HG03139 (cell line): Measurements from ENCODE around the gene FGF14.

ENCODE experiments used
- ATAC-seq: cut with Tn5 transposase; IDR thresholded peaks from one replicate; pipeline ENCODE4 v1.9.1; 2021; ENCODE audit not compliant: unreplicated experiment

FGF14 gene

GRCh38 chr13:102401766-102402165, at the start of gene FGF14:
Gene FGF14 (minus strand): TSS chr13:102402048.
- ATAC-seq: no peak

GRCh38 chr13:102443249-102443648, 41.4 kb upstream of the FGF14 start:
- no peak for ATAC-seq

DNA sequence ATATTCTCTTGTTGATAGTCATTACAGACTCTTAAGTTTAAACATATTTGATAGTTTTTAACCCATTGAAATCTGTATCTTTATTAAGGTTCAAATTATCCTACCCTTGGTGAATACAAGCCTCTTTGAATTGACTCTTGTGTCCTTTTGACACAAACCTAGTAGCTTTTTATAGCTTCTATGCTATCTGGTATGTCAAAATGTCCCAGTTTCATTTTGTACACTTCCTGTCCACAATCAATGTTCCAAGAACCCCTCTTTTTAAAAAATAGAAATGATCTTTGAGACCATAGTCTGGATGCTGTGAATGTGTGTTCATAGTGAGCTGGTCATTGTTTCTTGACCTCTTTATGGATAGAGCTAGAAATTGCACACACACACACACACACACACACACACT, 39.2 kb upstream of the FGF14 start:
- peak; percentile 34 for ATAC-seq

- ATAC-seq: peak; percentile 49
Observed at GRCh38 chr13:102440259-102440936, 38.5 kb upstream of the FGF14 start.

DNA sequence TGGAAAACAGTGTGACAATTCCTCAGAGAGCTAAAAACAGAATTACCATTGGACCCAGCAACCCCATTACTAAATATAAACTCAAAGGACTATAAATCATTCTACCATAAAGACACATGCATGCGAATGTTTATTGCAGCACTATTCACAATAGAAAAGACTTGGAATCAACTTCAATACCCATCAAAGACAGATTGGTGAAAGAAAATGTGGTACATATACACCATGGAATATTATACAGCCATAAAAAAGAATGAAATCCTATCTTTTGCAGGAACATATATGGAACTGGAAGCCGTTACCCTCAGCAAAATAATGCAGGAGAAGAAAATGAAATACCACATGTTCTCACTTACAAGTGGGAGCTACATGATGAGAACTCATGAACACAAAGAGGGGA, 20.8 kb upstream of the FGF14 start:
- no peak for ATAC-seq

DNA sequence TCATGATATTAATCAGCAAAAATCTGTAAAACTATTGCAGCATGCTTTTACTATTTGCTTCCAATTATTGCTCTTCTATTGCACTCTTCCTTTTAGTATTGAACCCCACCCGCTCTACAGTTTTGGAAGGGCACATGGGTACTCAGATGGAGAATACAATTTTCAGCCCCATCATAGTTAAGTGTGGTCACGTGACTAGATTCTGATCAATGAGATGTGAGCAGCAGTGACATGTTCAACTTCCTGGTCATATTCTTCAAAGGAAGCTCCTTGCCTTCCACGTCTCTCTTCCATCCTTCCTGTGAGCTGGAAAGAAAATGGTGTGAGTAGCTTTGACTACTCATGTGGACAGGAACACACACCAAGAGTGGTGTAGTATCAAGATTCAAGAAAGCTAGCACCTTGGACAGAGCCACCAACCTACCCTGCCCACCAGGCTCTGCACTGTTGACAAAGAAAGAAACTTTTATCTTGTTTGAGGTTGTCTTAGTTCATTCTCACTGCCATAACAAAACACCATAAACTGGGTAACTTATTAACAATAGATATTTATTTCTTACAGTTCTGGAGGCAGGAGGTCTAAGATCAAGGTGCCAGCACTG, 3.8 kb upstream of the FGF14 start:
- ATAC-seq: no peak

DNA sequence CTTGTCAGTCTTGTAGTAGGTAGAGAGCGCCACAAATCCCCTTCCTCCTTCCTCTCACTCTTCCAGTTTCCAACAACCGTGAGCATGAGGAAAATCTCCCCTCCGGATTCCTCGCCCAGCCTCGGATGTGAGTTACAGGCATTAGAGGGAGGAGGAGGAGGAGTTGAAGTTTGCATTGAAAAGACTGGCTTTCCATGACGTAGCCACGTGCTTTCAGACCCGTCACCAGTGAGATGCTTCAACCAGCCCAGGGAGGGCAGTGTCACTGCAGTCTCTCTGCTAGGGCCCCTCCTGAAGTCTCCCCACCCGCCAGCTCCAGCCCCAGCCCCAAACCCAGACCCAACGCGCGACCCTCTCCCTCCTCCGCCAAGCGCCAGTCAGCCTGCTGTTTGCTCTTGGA, 442 bp upstream of the FGF14 start:
- ATAC-seq: no peak

DNA sequence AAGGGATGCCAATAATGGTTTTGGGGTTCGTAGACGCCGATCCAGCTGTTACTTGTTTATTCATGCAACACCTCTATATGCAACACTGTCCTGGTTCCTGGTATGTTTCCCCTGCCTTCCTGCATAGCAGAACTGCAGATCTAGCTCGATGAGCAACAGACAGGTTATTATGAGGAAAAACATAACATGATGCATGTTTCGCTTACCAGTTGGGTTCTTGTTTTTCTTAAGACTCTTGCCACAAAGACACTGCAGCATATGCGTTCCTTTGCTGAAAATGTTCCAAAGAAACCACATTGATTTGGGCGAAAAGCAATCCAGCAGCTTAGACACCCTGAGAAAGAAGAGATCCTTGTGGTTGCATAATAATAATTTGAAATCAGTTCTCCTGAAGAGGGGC, 583 bp downstream of the FGF14 start:
- ATAC-seq: no peak

- ATAC-seq: no peak
Observed at GRCh38 chr13:102400675-102401145, 1.1 kb downstream of the FGF14 start.

DNA sequence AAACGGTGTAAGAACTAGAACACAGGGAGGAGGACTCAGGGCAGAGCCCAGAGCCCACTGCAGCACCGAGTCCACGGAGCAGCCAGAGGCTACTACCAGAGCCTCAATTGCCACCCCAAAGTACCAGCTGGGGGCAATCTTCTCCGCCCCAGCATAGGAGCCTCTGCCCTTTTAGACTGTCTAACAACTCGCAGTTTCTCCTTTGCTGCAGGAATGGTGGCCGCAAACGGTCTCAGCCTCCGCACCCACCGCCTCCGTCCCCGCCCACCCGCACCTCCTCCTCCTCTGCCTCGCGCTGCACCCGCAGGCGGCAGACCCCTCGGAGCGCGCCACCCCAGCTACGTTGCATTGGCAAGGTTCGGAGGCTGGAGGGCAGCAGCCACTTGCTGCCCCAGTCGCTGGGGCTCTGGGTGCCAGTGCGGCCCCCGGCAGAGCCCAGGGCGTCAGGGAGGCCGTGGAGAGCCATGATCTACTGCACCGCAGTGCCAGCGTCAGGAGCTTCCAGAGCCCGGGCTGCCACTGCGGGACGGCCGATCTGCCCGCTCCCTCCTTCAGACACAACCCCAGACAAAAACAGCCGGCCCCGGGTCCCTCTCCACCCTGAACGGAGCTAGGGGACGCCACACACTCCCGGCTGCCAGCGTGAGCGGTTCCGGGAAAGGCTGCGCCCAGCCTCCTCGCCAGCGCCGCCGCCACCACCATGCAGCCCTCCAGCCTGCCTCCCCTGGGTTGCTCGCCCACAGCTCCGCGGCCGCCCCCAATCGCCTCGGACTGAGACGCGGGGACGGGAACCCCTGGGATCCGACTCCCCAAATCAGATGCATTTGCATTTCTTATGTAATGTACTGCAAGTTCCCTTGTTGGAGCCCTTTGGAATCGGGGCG, 1.8 kb downstream of the FGF14 start:
- ATAC-seq: peak; percentile 38

DNA sequence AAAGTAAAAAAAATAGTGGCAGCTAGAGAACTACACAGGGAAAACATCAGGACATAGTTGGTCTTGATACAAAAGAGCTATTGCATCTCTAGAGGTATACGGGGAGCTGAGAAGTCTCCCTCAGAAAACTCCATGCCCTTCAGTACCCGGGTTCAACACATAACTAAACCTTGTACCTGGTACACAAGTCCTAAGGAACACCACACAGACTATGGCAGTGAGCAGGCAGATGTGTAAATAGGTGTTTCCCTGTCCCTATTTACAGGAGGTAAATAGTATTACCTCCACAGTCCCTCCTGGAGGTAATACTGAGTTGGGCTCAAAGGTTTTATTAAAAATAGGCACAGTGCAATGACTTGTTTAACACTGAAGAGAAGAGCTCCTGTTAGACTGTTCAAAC, 5.9 kb downstream of the FGF14 start:
- no peak for ATAC-seq

GRCh38 chr13:102395174-102395573, 6.7 kb downstream of the FGF14 start:
- ATAC-seq: no peak

GRCh38 chr13:102394158-102395053, 7.4 kb downstream of the FGF14 start:
- ATAC-seq: peak; percentile 95

GRCh38 chr13:102392481-102393209, 9.2 kb downstream of the FGF14 start:
- ATAC-seq: no peak

- no peak for ATAC-seq
Observed at GRCh38 chr13:102386461-102386860, 15.4 kb downstream of the FGF14 start.

GRCh38 chr13:102380012-102380411, 21.8 kb downstream of the FGF14 start:
- ATAC-seq: no peak

DNA sequence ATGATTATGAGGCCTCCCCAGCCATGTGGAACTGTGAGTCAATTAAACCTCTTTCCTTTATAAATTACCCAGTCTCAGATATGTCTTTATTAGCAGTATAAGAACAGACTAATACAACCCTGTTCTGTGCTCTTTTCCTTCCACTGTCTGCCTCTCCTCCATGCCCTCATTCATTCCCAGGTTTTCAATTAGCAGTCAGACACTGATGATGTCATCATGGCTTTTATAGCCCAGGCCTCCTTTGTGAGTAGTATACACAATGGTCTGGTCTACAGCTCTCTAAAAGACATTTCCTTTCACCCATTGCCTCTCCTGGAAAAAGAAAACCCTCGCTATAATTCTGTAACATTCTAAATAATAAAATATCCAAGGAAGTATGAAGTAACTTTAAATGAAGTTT, 25.5 kb downstream of the FGF14 start:
- ATAC-seq: no peak

DNA sequence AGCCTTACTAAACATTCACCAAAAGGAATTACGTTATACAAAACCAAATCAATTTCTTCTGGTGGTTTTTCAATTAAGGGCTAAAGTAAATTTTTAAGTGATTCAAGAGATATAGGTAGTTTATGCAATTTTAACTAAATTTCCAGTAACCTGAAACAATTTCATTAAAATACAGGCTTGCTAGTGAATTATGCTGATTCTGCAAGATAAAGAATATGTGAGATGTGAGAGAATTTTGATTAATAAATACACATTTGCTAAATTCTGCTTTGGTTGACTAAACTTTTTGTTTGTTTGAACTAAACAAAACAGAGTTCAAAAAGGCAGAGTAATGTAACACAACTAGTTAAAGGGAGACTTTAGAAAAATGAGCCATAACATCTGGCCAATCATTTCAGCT, 27.1 kb downstream of the FGF14 start:
- no peak for ATAC-seq

- ATAC-seq: no peak
Observed at GRCh38 chr13:102374233-102374632, 27.6 kb downstream of the FGF14 start.

DNA sequence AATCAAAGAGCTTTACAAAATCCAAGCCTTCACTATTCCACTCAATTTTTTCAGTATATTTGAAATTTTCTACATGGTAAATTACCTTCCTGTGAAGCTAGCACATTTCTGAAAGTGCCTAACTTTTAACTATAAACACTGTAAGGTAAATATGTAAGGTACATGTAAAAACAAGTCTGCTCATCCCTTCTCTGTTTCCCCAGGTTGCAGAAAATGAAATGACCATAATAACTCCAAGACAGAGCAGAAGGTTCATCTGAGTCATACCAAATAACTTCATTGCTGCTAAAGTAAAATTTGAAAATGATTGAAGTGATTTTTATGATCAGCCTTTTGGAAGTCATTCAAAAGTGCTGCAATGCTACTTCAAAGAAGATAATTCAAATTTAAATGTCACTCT, 28.6 kb downstream of the FGF14 start:
- no peak for ATAC-seq
